Activated CD4-positive, alpha-beta T cell treated with anti-CD3 and anti-CD28 coated beads for 24 hours (primary cell): ENCODE measurements around the gene PITPNB.
A peak's percentile ranks its signal among the peaks of the same experiment; 100 is the strongest.

Experiments
- DNase-seq, 2 donors: peaks; one replicate each; pipeline ENCODE4 v3.0.0-alpha.2; 2020; ENCODE audit warnings: low read depth in 2 of 2

Gene PITPNB

DNA sequence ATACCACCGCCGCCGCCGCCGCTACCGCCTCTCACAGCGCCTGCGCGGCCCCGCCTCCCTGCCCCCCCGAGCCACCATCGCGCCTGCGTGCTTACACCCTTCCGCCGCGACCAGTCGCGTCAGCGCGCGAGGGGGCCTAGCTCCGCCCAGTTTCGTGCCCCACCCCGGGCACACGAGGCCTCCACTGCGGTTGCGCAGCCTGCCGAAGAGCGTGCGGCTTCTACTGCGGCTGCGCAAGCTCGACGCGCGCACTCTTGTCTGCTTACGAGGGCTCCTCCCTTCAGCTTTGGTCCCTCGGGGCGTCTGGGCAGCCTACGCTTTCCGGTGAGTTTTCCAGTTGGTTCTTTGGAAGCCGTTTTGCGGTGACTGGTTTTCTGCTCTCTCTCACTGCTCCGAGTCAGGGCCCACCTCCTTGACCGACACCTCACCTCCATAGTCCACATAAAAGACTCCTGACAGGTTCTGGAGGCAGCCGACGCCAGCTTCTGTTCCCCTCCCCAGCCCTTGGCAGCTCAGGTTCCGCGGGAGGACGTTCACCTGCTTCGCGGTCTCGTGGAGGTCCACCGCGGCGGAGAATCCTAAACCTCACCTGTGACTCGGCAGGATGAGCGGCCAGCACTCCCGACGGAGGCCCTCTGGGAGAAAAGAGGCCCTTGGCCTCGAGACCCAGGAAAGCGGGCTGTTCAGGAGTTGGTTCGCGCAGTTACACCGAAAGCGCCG lies at the start of gene PITPNB:
TSS of gene PITPNB (minus strand) at position 35 of the 720 bp plus-strand sequence. CDS start 65 bp downstream, outside the sequence.
- peak; percentile 96 to 98 for DNase-seq

- DNase-seq, result no peak
These were observed 47.4 kb upstream of the PITPNB start for GRCh38 chr22:27966168-27967064.

DNA sequence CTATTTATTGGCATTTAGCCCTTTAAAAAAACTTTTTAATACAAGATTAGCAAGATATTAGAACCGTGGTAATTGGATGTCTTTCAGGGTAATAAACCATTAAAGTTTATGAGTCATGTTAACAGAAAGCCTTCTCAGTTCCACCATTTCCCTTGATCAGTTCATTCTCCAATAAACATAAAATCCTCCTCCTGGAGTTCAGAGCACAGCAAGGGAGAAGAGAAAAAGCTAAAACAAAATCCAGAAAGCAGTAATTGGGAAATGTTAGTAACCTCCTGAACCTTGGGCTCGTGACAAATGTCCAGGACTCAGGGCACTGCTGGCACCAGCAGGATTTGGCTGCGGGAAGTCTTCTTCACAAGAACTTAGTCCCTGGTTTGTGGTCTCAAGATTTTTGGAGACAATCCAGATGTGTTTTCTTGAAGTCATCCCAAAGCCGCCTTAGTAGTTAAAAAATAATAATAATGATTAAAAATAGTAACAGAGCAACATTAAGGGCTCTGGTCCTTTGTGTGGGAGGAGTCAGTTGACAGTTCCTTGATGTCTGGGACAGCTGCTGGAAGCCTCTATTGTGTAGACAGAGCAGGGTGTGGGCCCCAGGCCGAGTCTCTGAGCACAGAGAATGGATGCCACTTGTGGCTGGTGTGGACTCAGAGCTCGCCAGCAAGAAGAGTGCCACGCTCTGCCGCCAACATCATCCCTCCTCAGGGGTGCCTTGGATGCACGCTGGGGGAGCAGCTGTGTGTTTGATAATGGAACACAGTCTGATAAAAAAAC lies 43.4 kb upstream of the PITPNB start:
- no peak for DNase-seq

- no peak for DNase-seq
These were observed 42.6 kb upstream of the PITPNB start for GRCh38 chr22:27961680-27962079.

- no peak for DNase-seq
These were observed 42.1 kb upstream of the PITPNB start for GRCh38 chr22:27961182-27961581.

GRCh38 chr22:27959335-27960090 lies 40.5 kb upstream of the PITPNB start:
- no peak for DNase-seq

DNA sequence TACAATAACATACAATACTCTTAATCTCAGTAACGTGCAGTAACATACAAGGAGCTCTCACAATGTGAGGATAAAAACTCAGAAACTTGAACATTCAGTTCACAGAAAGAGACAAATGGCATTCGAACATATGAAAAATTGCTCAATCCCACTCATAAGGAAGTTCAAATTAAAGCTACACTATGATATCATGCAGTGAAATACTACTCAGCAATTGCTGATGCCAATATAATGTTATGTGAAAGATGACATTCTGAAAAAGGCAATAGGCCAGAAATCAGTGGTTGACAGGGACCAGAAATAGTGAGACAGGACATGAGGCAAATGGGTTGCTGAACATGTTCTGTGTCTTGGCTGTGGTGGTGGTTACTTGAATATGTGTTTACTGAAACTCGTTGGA lies 33.7 kb upstream of the PITPNB start:
- DNase-seq, result no peak

DNA sequence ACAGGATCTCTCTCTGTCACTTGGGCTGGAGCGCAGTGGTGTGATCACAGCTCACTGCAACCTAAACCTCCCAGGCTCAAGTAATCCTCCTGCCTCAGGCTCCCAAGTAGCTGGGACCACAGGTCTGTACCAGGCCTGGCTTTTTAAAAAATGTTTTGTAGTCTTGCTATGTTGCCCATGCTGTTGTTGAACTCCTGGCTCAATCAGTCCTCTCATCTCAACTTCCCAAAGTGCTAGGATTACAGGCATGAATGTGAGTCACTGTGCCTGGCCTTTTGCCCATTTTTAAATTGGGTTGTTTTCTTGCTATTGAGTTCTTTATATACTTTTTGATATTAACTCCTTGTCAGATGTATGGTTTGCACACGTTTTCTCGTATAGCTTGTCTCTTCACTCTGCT lies 33.0 kb upstream of the PITPNB start:
- DNase-seq, result no peak

- DNase-seq, result no peak
These were observed 30.4 kb upstream of the PITPNB start for GRCh38 chr22:27949421-27949820.

DNA sequence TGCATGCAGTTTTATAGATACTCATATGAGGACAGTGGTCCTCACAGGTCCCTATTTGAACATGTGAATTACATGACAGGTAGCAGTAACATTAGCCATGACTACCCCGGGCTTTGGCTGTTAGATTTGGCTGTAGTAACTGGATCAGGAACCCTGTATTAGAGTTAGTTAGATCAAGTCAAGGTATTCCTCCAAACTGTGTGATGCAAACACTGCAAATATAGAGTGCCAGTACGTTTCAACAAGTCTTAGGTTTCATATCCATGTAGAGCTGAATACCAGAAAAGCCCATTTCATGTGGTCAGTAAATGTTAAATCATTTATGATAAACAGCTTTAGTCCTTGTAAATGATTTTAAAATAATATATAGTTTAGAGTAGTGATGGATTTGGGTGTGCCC lies 29.5 kb upstream of the PITPNB start:
- no peak for DNase-seq

- DNase-seq, result no peak
These were observed 28.4 kb upstream of the PITPNB start for GRCh38 chr22:27947448-27947847.

- DNase-seq, result no peak
These were observed 22.1 kb upstream of the PITPNB start for GRCh38 chr22:27941143-27941542.

GRCh38 chr22:27937453-27937852 lies 18.4 kb upstream of the PITPNB start:
- no peak for DNase-seq

DNA sequence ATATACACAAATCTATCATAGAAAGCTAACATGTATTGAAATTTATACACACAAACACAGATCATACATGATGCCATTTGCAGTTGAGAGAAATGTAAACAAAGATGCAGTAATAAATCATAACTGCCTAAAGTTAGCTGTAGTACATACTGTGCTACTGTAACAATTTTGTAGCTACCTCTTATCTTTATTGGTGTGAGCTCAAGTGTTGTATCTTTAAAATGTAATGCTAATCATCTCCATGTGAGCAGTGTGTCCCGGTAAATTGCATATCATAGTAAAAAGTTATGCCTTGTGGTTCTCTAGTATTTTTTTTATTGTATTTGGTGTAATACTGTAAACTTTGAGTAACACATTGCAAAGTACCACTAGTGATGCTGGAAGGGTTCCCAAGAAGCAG lies 16.8 kb upstream of the PITPNB start:
- no peak for DNase-seq

DNA sequence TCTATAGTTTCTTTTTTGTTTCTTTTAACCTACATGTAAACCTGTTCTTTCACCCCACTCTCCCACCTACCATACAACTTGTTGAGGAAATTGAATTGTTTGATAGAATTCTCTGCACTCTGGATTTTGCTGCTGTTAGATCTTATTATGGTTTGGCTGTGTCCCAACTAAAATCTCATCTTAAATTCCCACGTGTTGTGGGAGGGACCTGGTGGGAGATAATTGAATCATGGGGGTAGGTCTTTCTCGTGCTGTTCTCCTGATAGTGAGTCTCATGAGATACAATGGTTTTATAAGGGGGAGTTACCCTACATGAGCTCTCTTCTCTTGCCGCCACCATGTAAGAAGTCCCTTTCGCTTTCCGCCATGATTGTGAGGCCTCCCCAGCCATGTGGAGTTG lies 15.0 kb upstream of the PITPNB start:
- no peak for DNase-seq

DNA sequence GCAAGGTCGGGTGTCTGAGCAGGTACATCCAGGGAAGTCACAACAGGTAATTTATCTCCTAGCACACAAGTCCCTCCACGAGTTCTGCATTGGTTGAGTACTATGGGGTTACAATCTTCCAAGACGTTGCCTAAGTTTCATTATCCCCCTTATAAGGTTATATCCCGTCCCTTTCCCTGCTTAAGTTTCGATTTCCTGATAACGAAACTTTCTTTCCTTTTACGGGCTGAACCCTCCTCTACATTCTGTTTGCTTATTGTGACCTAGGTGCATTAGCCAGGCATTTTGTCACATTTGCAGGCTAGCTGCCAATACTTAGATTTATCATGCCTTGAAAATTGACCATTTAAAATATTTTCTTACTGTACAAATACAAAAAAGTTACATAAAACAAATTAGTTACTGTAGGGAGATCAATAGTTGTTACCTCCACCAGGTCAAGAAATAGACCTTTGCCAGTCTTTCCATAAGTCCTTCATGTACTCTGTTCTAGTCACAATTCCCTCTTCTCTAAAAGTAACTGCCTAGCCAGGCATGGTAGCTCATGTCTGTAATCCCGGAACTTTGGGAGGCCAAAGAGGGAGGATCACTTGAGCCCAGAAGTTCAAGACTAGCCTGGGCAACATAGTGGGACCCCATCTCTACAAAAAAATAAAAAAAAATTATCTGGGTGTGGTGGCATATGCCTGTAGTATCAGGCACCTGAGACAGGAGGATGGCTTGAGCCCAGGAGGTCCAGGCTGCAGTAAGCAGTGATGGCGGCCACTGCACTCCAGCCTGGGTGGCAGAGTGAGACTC lies 14.3 kb upstream of the PITPNB start:
- DNase-seq, result no peak

GRCh38 chr22:27930331-27931060 lies 11.4 kb upstream of the PITPNB start:
- DNase-seq, result no peak

DNA sequence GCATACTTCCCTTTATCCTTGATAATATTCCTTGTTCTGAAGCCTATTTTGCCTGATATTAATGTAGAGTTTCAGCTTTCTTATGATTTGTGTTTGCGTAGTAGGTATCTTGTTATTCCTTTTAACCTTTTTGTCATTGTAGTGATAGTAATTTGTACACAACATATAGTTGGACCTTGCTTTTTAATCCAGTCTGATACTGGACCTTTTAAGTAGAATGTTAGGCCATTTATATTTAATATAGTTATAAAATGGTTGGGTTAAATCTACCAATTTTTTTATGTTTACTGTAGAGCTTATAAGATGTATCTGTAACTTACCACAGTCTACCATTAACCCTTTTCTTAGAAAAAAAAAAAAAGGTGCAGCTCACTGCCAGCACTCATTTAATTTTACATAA lies 8.6 kb upstream of the PITPNB start:
- DNase-seq, result no peak

- no peak for DNase-seq
These were observed 6.3 kb upstream of the PITPNB start for GRCh38 chr22:27925331-27925730.
